Middle frontal gyrus (tissue), 1 donor: Measurements from ENCODE around the gene ZNF48.
A peak's percentile ranks its signal among the peaks of the same experiment; 100 is the strongest.

Experiments
- DNase-seq: peaks from one replicate; pipeline ENCODE4 v3.0.0-alpha.2; 2015; ENCODE audit warnings: low spot score; ENCODE audit errors: extremely low spot score

ZNF48 gene

GRCh38 chr16:30439720-30440348 lies 44.6 kb downstream of the ZNF48 start:
- no peak for DNase-seq

GRCh38 chr16:30443631-30444030 lies 48.4 kb downstream of the ZNF48 start:
- DNase-seq, result no peak

DNA sequence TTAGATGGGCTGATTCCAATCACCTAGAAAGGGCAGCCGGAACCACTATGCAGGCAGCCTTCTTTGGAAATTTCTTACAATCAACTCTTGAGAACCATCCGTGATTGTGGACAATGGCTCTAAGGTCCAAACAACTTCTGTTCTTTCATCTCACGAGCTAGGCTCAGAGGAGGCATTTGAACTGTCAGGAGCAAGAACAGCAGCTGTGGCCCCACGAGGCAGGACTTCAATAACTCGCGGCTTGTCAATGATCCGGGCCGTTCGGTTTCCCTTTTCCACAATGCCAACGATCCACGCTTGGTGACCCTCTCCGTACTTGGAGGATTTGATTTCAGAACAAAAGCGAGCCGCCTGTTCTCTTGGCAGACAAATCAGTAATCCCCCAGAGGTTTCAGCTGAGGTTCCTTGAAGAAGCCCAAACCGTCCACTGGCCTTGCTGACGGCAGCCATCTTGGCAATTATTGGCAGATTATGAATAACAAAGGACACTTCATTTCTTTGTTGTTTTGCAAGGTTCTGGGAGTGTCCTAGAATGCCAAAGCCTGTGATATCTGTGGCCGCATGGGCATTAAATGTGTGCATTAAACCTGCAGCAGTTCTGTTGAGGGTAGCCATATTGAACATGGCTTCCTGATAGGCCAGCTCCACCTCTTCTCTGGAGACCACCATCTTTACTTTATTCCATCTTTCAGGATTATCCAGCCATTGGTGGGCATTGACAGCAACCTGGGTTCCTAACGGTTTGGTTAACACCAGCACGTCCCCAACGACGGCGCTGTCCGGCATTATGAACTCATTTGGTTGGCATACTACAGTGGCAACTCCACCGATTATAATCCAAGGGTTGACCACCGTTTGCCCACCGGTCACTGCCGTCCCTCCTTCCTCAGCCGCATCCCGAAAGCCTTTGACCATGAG lies 49.3 kb downstream of the ZNF48 start:
- no peak for DNase-seq

- DNase-seq, result no peak
Observed at GRCh38 chr16:30445149-30445407, 49.9 kb downstream of the ZNF48 start.

DNA sequence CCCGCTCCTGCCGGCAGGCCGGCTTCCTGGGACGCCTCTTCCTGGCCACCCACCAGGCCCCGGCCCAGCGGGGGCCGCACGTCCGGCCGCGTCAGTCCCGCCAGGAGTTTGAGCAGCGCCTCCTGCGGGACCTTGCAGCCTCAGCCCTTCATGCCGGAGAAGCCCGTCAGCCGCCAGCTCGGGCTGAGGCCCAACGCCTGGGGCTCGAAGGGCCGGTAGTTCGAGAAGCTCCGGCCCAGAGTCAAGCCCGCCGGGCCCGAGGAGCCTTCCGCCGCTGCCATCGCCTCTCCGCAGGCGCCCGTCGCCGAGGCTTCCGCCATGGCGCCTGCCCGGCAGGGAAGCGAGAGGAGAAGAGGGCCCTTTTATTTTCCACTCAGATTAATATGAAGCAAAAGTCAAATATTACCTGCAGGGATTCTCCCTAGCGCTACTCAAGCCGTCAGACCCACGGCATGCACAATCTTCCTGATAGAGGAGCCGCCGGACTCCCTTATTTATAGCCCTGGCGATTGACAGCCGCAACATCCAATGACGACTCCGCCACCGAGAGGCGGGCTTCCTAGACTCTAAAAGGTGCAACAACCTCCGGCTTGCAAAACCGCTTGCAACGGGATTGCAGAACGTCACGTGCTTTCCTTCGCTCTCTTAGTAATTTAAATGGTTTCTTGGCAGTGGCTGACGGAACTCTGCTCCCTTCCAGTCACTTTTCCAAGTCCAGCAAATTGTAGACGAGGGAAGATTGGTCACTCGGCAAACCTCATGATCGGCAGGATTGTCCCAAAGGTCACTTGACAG lies 50.4 kb downstream of the ZNF48 start, which contains the start of gene SEPHS2:
Gene SEPHS2, minus strand, starts transcription at position 467 of the 795 bp plus-strand sequence. Its CDS starts 147 bp downstream, at position 320.
- peak; percentile 95 for DNase-seq

- DNase-seq, result no peak
Observed at GRCh38 chr16:30446203-30446595, 51.0 kb downstream of the ZNF48 start.

DNA sequence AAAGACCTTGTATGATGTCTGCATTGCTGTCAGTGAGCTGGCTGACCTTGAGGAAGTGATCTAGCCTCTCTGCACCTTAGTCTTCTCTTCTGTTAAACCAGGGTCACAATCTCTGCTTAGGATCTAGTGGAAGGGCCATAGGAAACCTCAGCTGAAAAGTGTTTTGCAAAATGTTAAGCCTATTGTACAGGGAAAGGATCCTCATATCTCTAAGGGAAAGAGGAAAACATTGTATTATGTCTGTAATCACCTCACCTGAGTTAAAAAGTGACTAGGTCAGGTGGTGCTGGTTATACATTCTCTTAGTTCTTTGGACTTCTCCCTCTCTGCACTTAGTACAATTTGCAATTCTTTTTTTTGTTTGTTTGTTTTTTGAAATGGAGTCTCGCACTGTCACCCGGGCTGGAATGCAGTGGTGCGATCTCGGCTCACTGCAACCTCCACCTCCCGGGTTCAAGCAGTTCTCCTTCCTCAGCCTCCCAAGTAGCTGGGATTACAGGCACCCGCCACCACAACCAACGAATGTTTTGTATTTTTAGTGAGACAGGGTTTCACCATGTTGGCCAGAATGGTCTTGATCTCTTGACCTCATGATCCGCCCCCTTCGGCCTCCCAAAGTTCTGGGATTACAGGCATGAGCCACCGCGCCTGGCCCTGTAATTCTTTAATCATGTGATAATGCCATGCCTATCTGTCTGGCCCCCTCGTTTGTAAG lies 52.4 kb downstream of the ZNF48 start:
- DNase-seq, result no peak

DNA sequence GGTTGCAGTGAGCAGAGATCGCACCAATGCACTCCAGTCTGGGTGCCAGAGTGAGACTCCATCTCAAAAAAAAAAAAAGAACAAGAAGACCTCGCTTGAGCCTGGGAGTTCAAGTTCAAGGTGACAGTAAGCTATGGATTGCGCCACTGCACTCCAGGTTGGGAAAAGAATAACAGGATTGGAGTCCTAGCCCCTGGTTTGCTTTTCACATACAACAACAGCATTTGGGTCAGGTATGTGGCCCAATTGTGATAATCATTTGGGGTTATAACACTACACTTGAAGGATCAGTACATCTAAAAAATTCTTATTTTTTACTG lies 53.9 kb downstream of the ZNF48 start:
- DNase-seq, result no peak
